Heart left ventricle (tissue), 13 donors: ENCODE measurements around the gene PTBP2.

Experiments used
- POLR2A ChIP-seq, 2 donors: fragments of 450-650 bp; IDR thresholded peaks; one replicate each; pipeline ENCODE4 v1.6.1; 2017; ENCODE audit warnings: antibody characterized with exemption in 2 of 2, mild to moderate bottlenecking in 2 of 2, moderate library complexity in 2 of 2
- TF ChIP-seq, protein P1 (sequence below), 12 donors: fragments of 200-600 bp; sonication (generic) in 4 of 12; IDR thresholded peaks; one replicate each; pipeline versions ENCODE4 v1.5.0 to v1.8.0; 2018 to 2022; ENCODE audit warnings: antibody characterized with exemption in 12 of 12, mild to moderate bottlenecking in 5 of 12
- donor health status: ischemic (EF 13 %, LVEDD 7.1; RV severe dilation, severe dysfunction).
- donor health status: DM: no; HTN: yes; CAD: no.
- donor health status: DM: no; HTN: no; CAD: no.
- donor health status: ischemic (EF 25% LVEDD 6.9; RV normal size, moderate dysfunction).
- donor health status: ischemic (EF 25% LVEDD 5.7; RV mildly dilated, moderate dysfunction).
- donor health status: ischemic (EF 35%, LVEDD 5.7; RV mildly dilated, moderate dysfunction).
- donor health status: nonischemic (EF 11% LVEDD 7.7; RV severe dilation, severe dysfunction).
- donor health status: DM: yes; HTN: yes; CAD: no.
- donor health status: PGD.
- donor health status: ischemic (EF 29% LVEDD 5.4; RV normal size, mild dysfunction).
- donor health status: nonischemic (EF 23%, LVEDD 6.1; RV moderate dilation, normal function).

DNA sequence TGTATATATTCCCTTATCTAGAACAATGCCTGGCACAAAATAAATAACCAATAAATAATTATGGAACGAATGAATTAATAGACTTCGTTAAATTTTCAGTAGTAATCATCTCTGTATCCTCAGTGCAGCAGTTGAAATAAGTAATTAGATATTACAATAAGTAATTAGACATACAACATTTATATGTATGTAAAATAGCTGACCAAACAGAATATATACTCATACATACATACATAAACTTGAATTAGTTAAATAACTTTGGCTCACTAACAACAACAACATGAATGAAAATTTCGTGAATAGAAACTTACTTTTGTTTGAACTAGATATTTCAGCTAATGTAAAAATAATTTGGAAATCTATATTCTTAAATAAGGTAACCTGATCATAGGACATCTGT, 14.6 kb upstream of the PTBP2 start:
- TF ChIP-seq, protein P1, sequence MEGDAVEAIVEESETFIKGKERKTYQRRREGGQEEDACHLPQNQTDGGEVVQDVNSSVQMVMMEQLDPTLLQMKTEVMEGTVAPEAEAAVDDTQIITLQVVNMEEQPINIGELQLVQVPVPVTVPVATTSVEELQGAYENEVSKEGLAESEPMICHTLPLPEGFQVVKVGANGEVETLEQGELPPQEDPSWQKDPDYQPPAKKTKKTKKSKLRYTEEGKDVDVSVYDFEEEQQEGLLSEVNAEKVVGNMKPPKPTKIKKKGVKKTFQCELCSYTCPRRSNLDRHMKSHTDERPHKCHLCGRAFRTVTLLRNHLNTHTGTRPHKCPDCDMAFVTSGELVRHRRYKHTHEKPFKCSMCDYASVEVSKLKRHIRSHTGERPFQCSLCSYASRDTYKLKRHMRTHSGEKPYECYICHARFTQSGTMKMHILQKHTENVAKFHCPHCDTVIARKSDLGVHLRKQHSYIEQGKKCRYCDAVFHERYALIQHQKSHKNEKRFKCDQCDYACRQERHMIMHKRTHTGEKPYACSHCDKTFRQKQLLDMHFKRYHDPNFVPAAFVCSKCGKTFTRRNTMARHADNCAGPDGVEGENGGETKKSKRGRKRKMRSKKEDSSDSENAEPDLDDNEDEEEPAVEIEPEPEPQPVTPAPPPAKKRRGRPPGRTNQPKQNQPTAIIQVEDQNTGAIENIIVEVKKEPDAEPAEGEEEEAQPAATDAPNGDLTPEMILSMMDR (IDR thresholded peaks at IDR 0.05): no peak
- TF ChIP-seq POLR2A (IDR thresholded peaks at IDR 0.05): no peak
